A673 (cell line): ENCODE measurements around the gene COX20. TPM values are rescaled to one million over a fixed set of nuclear protein-coding genes. Genes with fewer than 3 reads are reported as not detected.

Experiments used
- BruUV-seq: library from RNA; stranded (reverse); fragments of 400-500 nt; replicated peaks from 2 replicates; lab custom pipeline; 2021; lab: Mats Ljungman, UMichigan
- CTCF ChIA-PET: fragments of 300-600 bp; sonication (Branson Sonifier 250); formaldehyde crosslinking; loops from one replicate; lab custom pipeline; 2022; ENCODE audit warnings: antibody characterized with exemption; lab: Charles Lee
- POLR2A ChIA-PET: fragments of 300-600 bp; sonication (Branson Sonifier 250); formaldehyde crosslinking; loops from one replicate; lab custom pipeline; 2022; ENCODE audit warnings: antibody characterized with exemption; ENCODE audit not compliant: low non-redundant PET; lab: Charles Lee
- DNase-seq: peaks from one replicate; pipeline ENCODE4 v3.0.0-alpha.2; 2015; ENCODE audit warnings: low spot score
- H3K27ac ChIP-seq: fragments of 200-600 bp; sonication (generic); 2 replicates; pipeline ENCODE4 v1.5.1; 2016; ENCODE audit warnings: mixed run types, low read depth, mild to moderate bottlenecking, mixed read lengths, antibody characterized with exemption, low read length; ENCODE audit not compliant: poor library complexity, severe bottlenecking
- H3K27me3 ChIP-seq: fragments of 200-600 bp; sonication (generic); replicated peaks from 2 replicates; pipeline ENCODE4 v1.6.1; 2017; ENCODE audit warnings: mixed run types, low read depth, mild to moderate bottlenecking, mixed read lengths, antibody characterized with exemption, low read length; ENCODE audit not compliant: insufficient read depth, poor library complexity
- H3K36me3 ChIP-seq: fragments of 200-600 bp; sonication (generic); 2 replicates; pipeline ENCODE4 v1.6.1; 2016; ENCODE audit warnings: mixed run types, mild to moderate bottlenecking, mixed read lengths, antibody characterized with exemption, low read length; ENCODE audit not compliant: insufficient read depth, poor library complexity, severe bottlenecking
- H3K4me1 ChIP-seq: fragments of 200-600 bp; sonication (generic); 2 replicates; pipeline ENCODE4 v1.6.1; 2017; ENCODE audit warnings: mixed run types, mild to moderate bottlenecking, mixed read lengths, antibody characterized with exemption, low read length; ENCODE audit not compliant: insufficient read depth, poor library complexity, severe bottlenecking
- H3K4me3 ChIP-seq: fragments of 200-600 bp; sonication (generic); 2 replicates; pipeline ENCODE4 v1.5.1; 2016; ENCODE audit warnings: low read depth, mixed run types, mild to moderate bottlenecking, mixed read lengths, low read length; ENCODE audit not compliant: poor library complexity, severe bottlenecking
- H3K9me3 ChIP-seq: fragments of 200-600 bp; sonication (generic); 2 replicates; pipeline ENCODE4 v1.6.1; 2016; ENCODE audit warnings: mixed run types, low read depth, mild to moderate bottlenecking, mixed read lengths, antibody characterized with exemption, low read length; ENCODE audit not compliant: poor library complexity, severe bottlenecking
- EZH2 ChIP-seq: fragments of 200-600 bp; sonication (generic); IDR thresholded peaks from 2 replicates; pipeline ENCODE4 v1.6.1; 2017; ENCODE audit warnings: borderline replicate concordance, low read depth, mild to moderate bottlenecking, mixed read lengths, antibody characterized with exemption, low read length; ENCODE audit not compliant: poor library complexity, severe bottlenecking
- intact Hi-C: fragments of 100-400 bp; cut with micrococcal nuclease; formaldehyde crosslinking; loops from one replicate; pipeline ENCODE4 v1.10.0; 2022; ENCODE audit not compliant: unreplicated experiment
- total RNA-seq: library from RNA; stranded (reverse); gene quantifications from 2 replicates; pipeline ENCODE4 v1.2.3, GENCODE V29; 2021
- TF ChIP-seq, protein P1 (sequence below): fragments of 300-800, 200-600 bp; sonication (generic); conservative IDR thresholded peaks from 2 replicates; pipeline ENCODE4 v1.5.1; 2017; ENCODE audit warnings: low read depth, mild to moderate bottlenecking, antibody characterized with exemption, low read length, moderate library complexity, mixed read lengths

COX20 gene
- total RNA-seq, 1 experiment from 2014 or later: 59.0 TPM

DNA sequence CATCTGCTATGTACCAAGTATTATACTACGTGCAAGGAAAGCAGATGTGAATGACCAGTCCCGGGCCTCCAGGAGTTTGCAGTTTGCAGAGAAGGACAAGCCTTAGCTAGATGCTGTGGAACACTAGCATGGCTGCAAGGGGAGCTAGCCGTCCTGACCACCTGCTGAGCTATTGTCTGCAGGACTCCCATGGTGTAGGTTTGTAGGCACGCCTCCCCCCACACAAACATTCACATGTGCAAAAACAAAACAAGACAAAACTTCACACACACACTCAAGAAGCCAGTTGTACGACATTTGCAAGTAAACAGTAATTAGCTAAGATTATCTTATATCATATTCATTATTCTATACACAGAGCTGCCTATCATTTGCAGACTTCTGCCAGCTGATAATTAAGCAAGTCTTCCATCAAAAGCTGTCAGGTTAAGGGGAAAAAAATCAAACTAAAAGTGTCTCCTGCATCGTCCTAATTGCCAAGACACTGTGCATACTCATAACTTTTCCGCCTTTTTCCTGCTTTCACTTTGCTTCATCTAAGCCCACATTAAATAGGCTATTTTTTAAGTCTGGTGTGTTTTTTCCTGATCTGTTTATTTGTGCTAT lies 39.6 kb downstream of the COX20 start:
- POLR2A ChIA-PET: no interaction called here
- no peaks in the 10 kb centered on the region for H3K9me3 ChIP-seq
- H3K4me1 ChIP-seq: no peaks in the 10 kb centered on the region
- CTCF ChIA-PET: no interaction called here
- no peaks in the 10 kb centered on the region for H3K36me3 ChIP-seq
- H3K4me3 ChIP-seq: no peak overlapping the region
- H3K27ac ChIP-seq: no peak overlapping the region
- H3K27me3 ChIP-seq: no peaks in the 10 kb centered on the region
- intact Hi-C loops: no loop called here
- no TSS peak for BruUV-seq
- DNase-seq: peak; percentile 54
- TF ChIP-seq EZH2: no peak
- TF ChIP-seq, protein P1, sequence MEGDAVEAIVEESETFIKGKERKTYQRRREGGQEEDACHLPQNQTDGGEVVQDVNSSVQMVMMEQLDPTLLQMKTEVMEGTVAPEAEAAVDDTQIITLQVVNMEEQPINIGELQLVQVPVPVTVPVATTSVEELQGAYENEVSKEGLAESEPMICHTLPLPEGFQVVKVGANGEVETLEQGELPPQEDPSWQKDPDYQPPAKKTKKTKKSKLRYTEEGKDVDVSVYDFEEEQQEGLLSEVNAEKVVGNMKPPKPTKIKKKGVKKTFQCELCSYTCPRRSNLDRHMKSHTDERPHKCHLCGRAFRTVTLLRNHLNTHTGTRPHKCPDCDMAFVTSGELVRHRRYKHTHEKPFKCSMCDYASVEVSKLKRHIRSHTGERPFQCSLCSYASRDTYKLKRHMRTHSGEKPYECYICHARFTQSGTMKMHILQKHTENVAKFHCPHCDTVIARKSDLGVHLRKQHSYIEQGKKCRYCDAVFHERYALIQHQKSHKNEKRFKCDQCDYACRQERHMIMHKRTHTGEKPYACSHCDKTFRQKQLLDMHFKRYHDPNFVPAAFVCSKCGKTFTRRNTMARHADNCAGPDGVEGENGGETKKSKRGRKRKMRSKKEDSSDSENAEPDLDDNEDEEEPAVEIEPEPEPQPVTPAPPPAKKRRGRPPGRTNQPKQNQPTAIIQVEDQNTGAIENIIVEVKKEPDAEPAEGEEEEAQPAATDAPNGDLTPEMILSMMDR: no peak

DNA sequence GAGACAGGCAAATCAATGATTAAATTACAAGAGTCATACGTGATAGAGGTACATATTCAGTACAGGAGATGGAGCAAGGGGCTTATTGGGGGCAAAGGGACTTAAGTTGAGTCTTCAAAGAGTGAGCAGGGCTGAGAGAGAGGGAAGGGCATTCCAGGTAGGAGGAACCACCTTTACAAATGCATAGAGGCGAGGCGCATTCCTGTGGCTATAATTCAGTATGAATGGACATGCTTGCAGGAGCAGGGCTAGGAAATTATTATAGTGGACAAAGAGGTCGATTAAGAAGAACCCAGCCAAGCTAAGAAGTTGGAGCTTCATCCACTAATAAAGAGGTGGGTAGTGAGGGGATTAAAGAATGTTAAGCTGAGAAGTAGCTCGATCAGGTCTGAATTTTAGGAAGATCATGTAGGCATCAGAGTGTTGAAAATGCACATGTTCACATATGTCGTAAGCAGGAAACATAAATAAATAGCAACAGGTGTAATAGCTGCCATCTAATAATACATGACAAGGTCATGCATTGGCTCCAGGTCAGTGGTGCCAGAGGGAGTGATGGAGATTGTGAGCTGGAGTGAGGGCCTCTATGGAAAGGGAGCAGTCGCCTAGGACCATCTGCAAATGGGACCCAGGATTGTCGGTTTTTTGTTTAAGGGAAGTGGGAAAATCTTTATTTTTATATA lies 40.9 kb downstream of the COX20 start:
- POLR2A ChIA-PET: no interaction called here

DNA sequence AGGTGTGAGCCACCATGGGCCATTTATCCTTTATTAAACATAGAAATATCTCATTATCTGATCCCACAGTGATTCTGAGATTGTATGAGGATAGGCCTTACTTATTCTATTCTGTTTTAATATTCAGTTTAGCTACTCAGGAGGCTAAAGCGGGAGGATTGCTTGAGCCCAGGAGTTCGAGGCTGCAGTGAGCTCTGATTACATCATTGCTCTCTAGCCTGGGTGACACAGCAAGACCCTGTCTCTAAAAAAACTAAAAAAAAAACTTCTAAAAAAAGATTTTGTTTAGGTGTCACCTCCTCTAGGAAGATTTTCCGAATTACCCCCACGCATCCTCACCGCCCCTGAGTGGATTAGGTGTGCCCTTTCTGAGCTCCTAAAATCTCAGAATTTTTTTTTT lies 43.2 kb downstream of the COX20 start:
- POLR2A ChIA-PET: interaction anchor here (0.6 kb wide), 1 partner anchor 14 kb away, joined by 3 read pairs; the partner anchor contains the start of gene HNRNPU
- no peaks in the 10 kb centered on the region for H3K27me3 ChIP-seq

More for the DNA sequence above, 40.9 kb downstream of the COX20 start:
- Histone ChIP-seq H3K4me1 (no peaks in the 10 kb centered on the region), H3K27ac (no peak overlapping the region), H3K4me3 (no peak overlapping the region), H3K36me3 (no peaks in the 10 kb centered on the region), H3K27me3 (no peaks in the 10 kb centered on the region), H3K9me3 (no peaks in the 10 kb centered on the region)
- CTCF ChIA-PET: no interaction called here
- BruUV-seq: no TSS peak
- TF ChIP-seq, protein P1: no peak
- no peak for TF ChIP-seq EZH2
- intact Hi-C loops: no loop called here
- DNase-seq: no peak

More for the DNA sequence above, 43.2 kb downstream of the COX20 start:
- H3K36me3 ChIP-seq: no peaks in the 10 kb centered on the region
- no TSS peak for BruUV-seq
- no peak overlapping the region for H3K27ac ChIP-seq
- CTCF ChIA-PET: no interaction called here
- intact Hi-C loops: no loop called here
- H3K4me3 ChIP-seq: no peak overlapping the region
- no peak for DNase-seq
- H3K4me1 ChIP-seq: no peaks in the 10 kb centered on the region
- no peaks in the 10 kb centered on the region for H3K9me3 ChIP-seq
- TF ChIP-seq EZH2: no peak
- TF ChIP-seq, protein P1: no peak
